ENCODE measurements around the gene ADAMTS13. TPM values are rescaled to one million over a fixed set of nuclear protein-coding genes. Genes with fewer than 3 reads are reported as not detected.

The ADAMTS13 gene
- total RNA-seq, 1 experiment from 2014 or later: 4.7 TPM

GRCh38 chr9:133454325-133454724, 32.2 kb downstream of the ADAMTS13 start:
- Mint-ChIP-seq H3K9me3 (ENCODE audit: low read depth, unreplicated experiment) (no peaks in the 10 kb centered on the region), H3K27me3 (ENCODE audit: unreplicated experiment) (no peaks in the 10 kb centered on the region), H3K4me3 (ENCODE audit: low read depth, unreplicated experiment) (no peak overlapping the region), H3K36me3 (ENCODE audit: insufficient read depth, unreplicated experiment) (peaks cover 7% of the 10 kb centered on the region), H3K4me1 (ENCODE audit: low read depth, unreplicated experiment) (peaks cover 9% of the 10 kb centered on the region), H3K27ac (ENCODE audit: unreplicated experiment) (no peak overlapping the region)
- CTCF ChIA-PET: no interaction called here
- intact Hi-C loops (cut with micrococcal nuclease; ENCODE audit: unreplicated experiment): no loop called here
- TF ChIP-seq, protein P1, sequence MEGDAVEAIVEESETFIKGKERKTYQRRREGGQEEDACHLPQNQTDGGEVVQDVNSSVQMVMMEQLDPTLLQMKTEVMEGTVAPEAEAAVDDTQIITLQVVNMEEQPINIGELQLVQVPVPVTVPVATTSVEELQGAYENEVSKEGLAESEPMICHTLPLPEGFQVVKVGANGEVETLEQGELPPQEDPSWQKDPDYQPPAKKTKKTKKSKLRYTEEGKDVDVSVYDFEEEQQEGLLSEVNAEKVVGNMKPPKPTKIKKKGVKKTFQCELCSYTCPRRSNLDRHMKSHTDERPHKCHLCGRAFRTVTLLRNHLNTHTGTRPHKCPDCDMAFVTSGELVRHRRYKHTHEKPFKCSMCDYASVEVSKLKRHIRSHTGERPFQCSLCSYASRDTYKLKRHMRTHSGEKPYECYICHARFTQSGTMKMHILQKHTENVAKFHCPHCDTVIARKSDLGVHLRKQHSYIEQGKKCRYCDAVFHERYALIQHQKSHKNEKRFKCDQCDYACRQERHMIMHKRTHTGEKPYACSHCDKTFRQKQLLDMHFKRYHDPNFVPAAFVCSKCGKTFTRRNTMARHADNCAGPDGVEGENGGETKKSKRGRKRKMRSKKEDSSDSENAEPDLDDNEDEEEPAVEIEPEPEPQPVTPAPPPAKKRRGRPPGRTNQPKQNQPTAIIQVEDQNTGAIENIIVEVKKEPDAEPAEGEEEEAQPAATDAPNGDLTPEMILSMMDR (IDR thresholded peaks at IDR 0.05; ENCODE audit: unreplicated experiment): no peak
- no peak for DNase-seq
- BruUV-seq (replicated peaks): no TSS peak

DNA sequence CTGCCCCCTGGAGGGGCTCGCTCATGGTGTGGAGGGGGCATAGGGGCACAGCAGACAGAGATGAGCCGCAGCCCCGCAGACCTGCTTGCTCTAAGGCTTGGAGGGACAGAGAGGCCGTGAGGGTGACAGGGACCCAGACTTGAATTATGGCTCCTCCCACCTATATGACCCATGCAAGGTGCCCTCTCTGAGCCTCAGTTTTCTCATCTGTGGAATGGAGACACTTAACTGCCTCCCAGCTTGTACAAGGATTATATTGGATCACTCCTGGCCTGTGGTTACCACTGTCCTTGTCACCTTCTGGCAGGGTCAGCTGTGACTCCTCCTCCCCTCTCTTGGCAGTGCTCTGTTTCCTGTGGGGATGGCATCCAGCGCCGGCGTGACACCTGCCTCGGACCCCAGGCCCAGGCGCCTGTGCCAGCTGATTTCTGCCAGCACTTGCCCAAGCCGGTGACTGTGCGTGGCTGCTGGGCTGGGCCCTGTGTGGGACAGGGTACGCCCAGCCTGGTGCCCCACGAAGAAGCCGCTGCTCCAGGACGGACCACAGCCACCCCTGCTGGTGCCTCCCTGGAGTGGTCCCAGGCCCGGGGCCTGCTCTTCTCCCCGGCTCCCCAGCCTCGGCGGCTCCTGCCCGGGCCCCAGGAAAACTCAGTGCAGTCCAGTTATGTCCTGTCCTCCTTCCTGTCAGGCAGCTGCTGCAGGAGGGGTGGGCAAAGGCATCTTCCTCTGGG, 32.9 kb downstream of the ADAMTS13 start:
- no peak overlapping the region for H3K27ac Mint-ChIP-seq (ENCODE audit: unreplicated experiment)
- no peaks in the 10 kb centered on the region for H3K9me3 Mint-ChIP-seq (ENCODE audit: low read depth, unreplicated experiment)

DNA sequence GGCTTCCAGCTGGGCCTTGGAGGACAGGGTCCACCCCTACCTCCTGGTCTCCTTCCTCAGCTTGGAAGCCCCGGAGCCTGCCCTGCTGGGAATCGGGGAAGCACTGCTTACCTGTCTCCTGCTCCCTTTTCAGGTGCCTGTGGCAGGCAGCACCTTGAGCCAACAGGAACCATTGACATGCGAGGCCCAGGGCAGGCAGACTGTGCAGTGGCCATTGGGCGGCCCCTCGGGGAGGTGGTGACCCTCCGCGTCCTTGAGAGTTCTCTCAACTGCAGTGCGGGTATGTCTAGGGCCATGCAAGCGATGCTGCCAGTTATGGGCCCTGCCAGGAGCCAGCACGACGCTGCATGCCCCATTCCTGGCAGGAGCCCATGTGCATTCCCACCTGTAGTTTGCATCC, 33.8 kb downstream of the ADAMTS13 start:
- TF ChIP-seq, protein P1 (IDR thresholded peaks at IDR 0.05; ENCODE audit: unreplicated experiment): no peak
- Mint-ChIP-seq H3K27ac (ENCODE audit: unreplicated experiment) (no peak overlapping the region), H3K27me3 (ENCODE audit: unreplicated experiment) (no peaks in the 10 kb centered on the region), H3K9me3 (ENCODE audit: low read depth, unreplicated experiment) (no peaks in the 10 kb centered on the region), H3K4me1 (ENCODE audit: low read depth, unreplicated experiment) (no peaks in the 10 kb centered on the region), H3K4me3 (ENCODE audit: low read depth, unreplicated experiment) (no peak overlapping the region), H3K36me3 (ENCODE audit: insufficient read depth, unreplicated experiment) (peaks cover 22% of the 10 kb centered on the region)
- no peak for DNase-seq
- intact Hi-C loops (cut with micrococcal nuclease; ENCODE audit: unreplicated experiment): no loop called here
- BruUV-seq (replicated peaks): no TSS peak
- CTCF ChIA-PET: no interaction called here

More for the DNA sequence above, 32.9 kb downstream of the ADAMTS13 start:
- TF ChIP-seq, protein P1 (IDR thresholded peaks at IDR 0.05; ENCODE audit: unreplicated experiment): no peak
- H3K4me3 Mint-ChIP-seq (ENCODE audit: low read depth, unreplicated experiment): no peak overlapping the region
- intact Hi-C loops (cut with micrococcal nuclease; ENCODE audit: unreplicated experiment): no loop called here
- H3K4me1 Mint-ChIP-seq (ENCODE audit: low read depth, unreplicated experiment): peaks cover under 1% of the 10 kb centered on the region
- H3K36me3 Mint-ChIP-seq (ENCODE audit: insufficient read depth, unreplicated experiment): peaks cover 15% of the 10 kb centered on the region
- DNase-seq: no peak
- H3K27me3 Mint-ChIP-seq (ENCODE audit: unreplicated experiment): no peaks in the 10 kb centered on the region
- CTCF ChIA-PET: no interaction called here
- no TSS peak for BruUV-seq (replicated peaks)

- no peaks in the 10 kb centered on the region for H3K4me1 Mint-ChIP-seq (ENCODE audit: low read depth, unreplicated experiment)
- no peak overlapping the region for H3K4me3 Mint-ChIP-seq (ENCODE audit: low read depth, unreplicated experiment)
- no peaks in the 10 kb centered on the region for H3K9me3 Mint-ChIP-seq (ENCODE audit: low read depth, unreplicated experiment)
- no peak for DNase-seq
- no peak overlapping the region for H3K27ac Mint-ChIP-seq (ENCODE audit: unreplicated experiment)
- no peaks in the 10 kb centered on the region for H3K27me3 Mint-ChIP-seq (ENCODE audit: unreplicated experiment)
- BruUV-seq (replicated peaks): no TSS peak
- CTCF ChIA-PET: no interaction called here
- peaks cover 22% of the 10 kb centered on the region for H3K36me3 Mint-ChIP-seq (ENCODE audit: insufficient read depth, unreplicated experiment)
- TF ChIP-seq, protein P1 (IDR thresholded peaks at IDR 0.05; ENCODE audit: unreplicated experiment): no peak
- intact Hi-C loops (cut with micrococcal nuclease; ENCODE audit: unreplicated experiment): no loop called here
Observed at GRCh38 chr9:133456409-133456808, 34.2 kb downstream of the ADAMTS13 start.
